ENCODE data around the gene BEAN1. TPM values are rescaled to one million over a fixed set of nuclear protein-coding genes. Genes with fewer than 3 reads are reported as not detected.
"Not testable (repeated sequence)": the region's sequence is repeated elsewhere in the genome, so short reads cannot be mapped to it uniquely, and the experiment has no call there.

BEAN1 gene
- total RNA-seq, 1 experiment from 2014 or later = 1.9 TPM

DNA sequence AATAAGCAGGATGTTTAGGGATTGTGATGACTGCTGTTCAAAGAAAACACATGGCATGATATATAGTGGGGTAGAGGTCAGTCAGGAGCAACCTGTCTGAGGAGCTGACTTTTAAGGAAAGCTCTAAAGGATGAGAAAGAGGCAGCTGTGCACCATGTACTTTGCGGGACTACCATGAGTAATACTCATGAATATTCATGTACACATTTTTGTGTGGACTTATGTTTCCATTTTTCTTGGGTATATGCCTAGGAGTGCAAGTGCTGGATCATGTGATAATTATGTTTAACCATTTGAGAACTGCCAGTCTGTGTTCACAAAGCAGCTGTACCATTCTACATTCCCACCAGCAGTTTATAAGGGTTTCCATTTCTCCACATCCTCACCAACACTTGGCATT lies 35.8 kb downstream of the BEAN1 start:
- Histone ChIP-seq H3K27me3 (ENCODE audit: low read length) (peaks cover 2% of the 10 kb centered on the region; the same call in 1 of the 2 replicates), H3K27ac (ENCODE audit: low read length) (no peak overlapping the region), H3K4me2 (ENCODE audit: low read length) (no peak overlapping the region), H4K20me1 (ENCODE audit: low read length) (no peaks in the 10 kb centered on the region), H3K36me3 (ENCODE audit: low read depth, low read length) (no peaks in the 10 kb centered on the region), H3K4me1 (ENCODE audit: insufficient read depth, low read length) (no peaks in the 10 kb centered on the region), H3K4me3 (ENCODE audit: low read length) (no peak overlapping the region), H3K9me3 (ENCODE audit: low read length) (no peaks in the 10 kb centered on the region), H3K9me2 (replicated peaks; ENCODE audit: low read length) (no peaks in the 10 kb centered on the region), H3K9ac (ENCODE audit: low read length) (no peak overlapping the region), H3K79me2 (ENCODE audit: low read length) (no peaks in the 10 kb centered on the region), H2AFZ (ENCODE audit: low read length) (no peak overlapping the region), H3F3A (ENCODE audit: low read length, unreplicated experiment) (no peaks in the 10 kb centered on the region)
- ChIA-PET POLR2A (ENCODE audit: unreplicated experiment) (no interaction called here), CTCF (no interaction called here)
- ATAC-seq (no peak), DNase-seq (no peak)
- intact Hi-C loops (cut with micrococcal nuclease) = no loop called here
- TF ChIP-seq EZH2 (IDR thresholded peaks at IDR 0.05; ENCODE audit: low read length, unreplicated experiment) (no peak), EZH2phosphoT487 (IDR thresholded peaks at IDR 0.05; ENCODE audit: borderline replicate concordance, low read length) (no peak)
- TF ChIP-seq, protein P1, sequence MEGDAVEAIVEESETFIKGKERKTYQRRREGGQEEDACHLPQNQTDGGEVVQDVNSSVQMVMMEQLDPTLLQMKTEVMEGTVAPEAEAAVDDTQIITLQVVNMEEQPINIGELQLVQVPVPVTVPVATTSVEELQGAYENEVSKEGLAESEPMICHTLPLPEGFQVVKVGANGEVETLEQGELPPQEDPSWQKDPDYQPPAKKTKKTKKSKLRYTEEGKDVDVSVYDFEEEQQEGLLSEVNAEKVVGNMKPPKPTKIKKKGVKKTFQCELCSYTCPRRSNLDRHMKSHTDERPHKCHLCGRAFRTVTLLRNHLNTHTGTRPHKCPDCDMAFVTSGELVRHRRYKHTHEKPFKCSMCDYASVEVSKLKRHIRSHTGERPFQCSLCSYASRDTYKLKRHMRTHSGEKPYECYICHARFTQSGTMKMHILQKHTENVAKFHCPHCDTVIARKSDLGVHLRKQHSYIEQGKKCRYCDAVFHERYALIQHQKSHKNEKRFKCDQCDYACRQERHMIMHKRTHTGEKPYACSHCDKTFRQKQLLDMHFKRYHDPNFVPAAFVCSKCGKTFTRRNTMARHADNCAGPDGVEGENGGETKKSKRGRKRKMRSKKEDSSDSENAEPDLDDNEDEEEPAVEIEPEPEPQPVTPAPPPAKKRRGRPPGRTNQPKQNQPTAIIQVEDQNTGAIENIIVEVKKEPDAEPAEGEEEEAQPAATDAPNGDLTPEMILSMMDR (conservative IDR thresholded peaks at IDR 0.05; ENCODE audit: low read depth, low read length) = no peak
- no TSS peak for BruUV-seq (replicated peaks)

DNA sequence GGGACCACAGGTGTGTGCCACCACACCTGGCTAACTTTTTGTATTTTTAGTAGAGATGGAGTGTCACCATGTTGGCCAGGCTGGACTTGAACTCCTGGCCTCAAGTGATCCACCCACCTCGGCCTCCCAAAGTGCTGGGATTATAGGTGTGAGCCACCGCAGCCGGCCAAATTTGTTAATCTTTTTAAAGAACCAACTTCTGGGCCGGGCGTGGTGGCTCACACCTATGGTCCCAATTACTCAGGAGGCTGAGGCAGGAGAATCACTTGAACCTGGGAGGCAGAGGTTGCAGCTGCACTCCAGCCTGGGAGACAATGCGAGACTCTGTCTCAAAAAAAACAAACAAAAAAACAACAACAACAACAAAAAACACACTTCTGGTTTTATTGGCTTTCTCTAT lies 38.9 kb downstream of the BEAN1 start:
- DNase-seq; CTCF ChIA-PET; H3K9ac ChIP-seq (ENCODE audit: low read length); H3K9me2 ChIP-seq (replicated peaks; ENCODE audit: low read length); POLR2A ChIA-PET (ENCODE audit: unreplicated experiment); ATAC-seq; H3K4me3 ChIP-seq (ENCODE audit: low read length); intact Hi-C loops (cut with micrococcal nuclease); H3F3A ChIP-seq (ENCODE audit: low read length, unreplicated experiment); H3K27ac ChIP-seq (ENCODE audit: low read length); H3K9me3 ChIP-seq (ENCODE audit: low read length); H3K36me3 ChIP-seq (ENCODE audit: low read depth, low read length); H3K4me1 ChIP-seq (ENCODE audit: insufficient read depth, low read length); H3K4me2 ChIP-seq (ENCODE audit: low read length); H3K27me3 ChIP-seq (ENCODE audit: low read length); H4K20me1 ChIP-seq (ENCODE audit: low read length); H2AFZ ChIP-seq (ENCODE audit: low read length); BruUV-seq (replicated peaks); H3K79me2 ChIP-seq (ENCODE audit: low read length): not testable (repeated sequence)

DNA sequence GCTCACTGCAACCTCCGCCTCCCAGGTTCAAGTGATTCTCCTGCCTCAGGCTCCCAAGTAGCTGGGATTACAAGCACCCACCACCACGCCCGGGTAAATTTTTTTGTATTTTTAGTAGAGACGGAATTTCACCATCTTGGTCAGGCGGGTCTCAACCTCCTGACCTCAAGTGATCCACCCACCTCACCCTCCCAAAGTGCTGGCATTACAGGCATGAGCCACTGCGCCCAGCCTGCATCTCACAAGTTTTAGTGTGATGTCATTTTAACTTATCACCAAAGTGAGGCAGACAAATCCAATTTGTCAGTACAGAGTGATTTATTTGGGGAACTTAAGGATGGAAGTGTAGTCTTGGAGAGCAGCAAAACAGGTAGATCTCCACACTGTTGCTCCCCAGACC lies 39.5 kb downstream of the BEAN1 start:
- H3K9me2 ChIP-seq (replicated peaks; ENCODE audit: low read length); ATAC-seq; CTCF ChIA-PET; DNase-seq; H3K4me2 ChIP-seq (ENCODE audit: low read length); H3K9me3 ChIP-seq (ENCODE audit: low read length); intact Hi-C loops (cut with micrococcal nuclease); H3F3A ChIP-seq (ENCODE audit: low read length, unreplicated experiment); POLR2A ChIA-PET (ENCODE audit: unreplicated experiment); BruUV-seq (replicated peaks); H2AFZ ChIP-seq (ENCODE audit: low read length); H3K27me3 ChIP-seq (ENCODE audit: low read length); H3K4me1 ChIP-seq (ENCODE audit: insufficient read depth, low read length); H3K4me3 ChIP-seq (ENCODE audit: low read length); H3K79me2 ChIP-seq (ENCODE audit: low read length); H3K36me3 ChIP-seq (ENCODE audit: low read depth, low read length); H4K20me1 ChIP-seq (ENCODE audit: low read length); H3K27ac ChIP-seq (ENCODE audit: low read length); H3K9ac ChIP-seq (ENCODE audit: low read length): not testable (repeated sequence)

DNA sequence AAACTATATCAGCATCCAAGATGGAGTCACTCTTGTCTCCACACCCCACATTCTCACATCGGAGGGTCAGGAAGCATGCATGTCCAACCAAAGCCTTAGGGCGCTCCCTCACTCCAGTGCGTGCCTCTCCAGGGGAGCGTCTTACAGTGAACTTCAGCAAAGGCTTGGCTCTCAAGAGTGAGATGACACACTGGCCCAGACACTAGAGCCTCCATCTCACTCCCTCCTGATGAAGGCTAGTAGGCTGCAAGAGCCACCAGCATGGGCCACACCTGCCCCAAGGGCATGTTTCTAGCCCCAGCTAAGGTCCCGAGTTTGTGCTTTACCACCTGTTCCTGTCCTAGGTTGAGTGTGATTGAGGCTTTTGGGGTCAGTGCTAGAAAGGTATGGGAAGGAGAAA lies 40.5 kb downstream of the BEAN1 start:
- POLR2A ChIA-PET (ENCODE audit: unreplicated experiment) = no interaction called here
- no peak overlapping the region for H3K9ac ChIP-seq (ENCODE audit: low read length)
- DNase-seq (no peak), ATAC-seq (no peak)
- no peaks in the 10 kb centered on the region for H3K4me1 ChIP-seq (ENCODE audit: insufficient read depth, low read length)
- H3K4me3 ChIP-seq (ENCODE audit: low read length) = no peak overlapping the region
- no peak overlapping the region for H3K27ac ChIP-seq (ENCODE audit: low read length)
- H3K27me3 ChIP-seq (ENCODE audit: low read length) = peaks cover 2% of the 10 kb centered on the region; the same call in 1 of the 2 replicates
- no peak overlapping the region for H2AFZ ChIP-seq (ENCODE audit: low read length)
- intact Hi-C loops (cut with micrococcal nuclease) = no loop called here
- H3F3A ChIP-seq (ENCODE audit: low read length, unreplicated experiment) = no peaks in the 10 kb centered on the region
- no peak overlapping the region for H3K4me2 ChIP-seq (ENCODE audit: low read length)
- no peaks in the 10 kb centered on the region for H3K9me3 ChIP-seq (ENCODE audit: low read length)
- H3K36me3 ChIP-seq (ENCODE audit: low read depth, low read length) = no peaks in the 10 kb centered on the region
- BruUV-seq (replicated peaks) = no TSS peak
- no peaks in the 10 kb centered on the region for H3K79me2 ChIP-seq (ENCODE audit: low read length)
- TF ChIP-seq EZH2 (IDR thresholded peaks at IDR 0.05; ENCODE audit: low read length, unreplicated experiment) (no peak), EZH2phosphoT487 (IDR thresholded peaks at IDR 0.05; ENCODE audit: borderline replicate concordance, low read length) (no peak)
- TF ChIP-seq, protein P1 (conservative IDR thresholded peaks at IDR 0.05; ENCODE audit: low read depth, low read length) = no peak
- H3K9me2 ChIP-seq (replicated peaks; ENCODE audit: low read length) = no peaks in the 10 kb centered on the region
- CTCF ChIA-PET = no interaction called here
- H4K20me1 ChIP-seq (ENCODE audit: low read length) = no peaks in the 10 kb centered on the region

All from PC-3 (cell line).